Stimulated activated CD4-positive, alpha-beta T cell treated with anti-CD3 and anti-CD28 coated beads, TNF-alpha, amount 100 ng/mL, for 1 hour (primary cell): ENCODE data around the gene BAHD1.
"Not testable (repeated sequence)": the region's sequence is repeated elsewhere in the genome, so short reads cannot be mapped to it uniquely, and the experiment has no call there.

Experiments used
- DNase-seq, 3 donors: peaks; one replicate each; pipeline ENCODE4 v3.0.0-alpha.2; 2020; ENCODE audit warnings: low read depth in 3 of 3, low spot score in 1 of 3

Gene BAHD1

GRCh38 chr15:40443255-40443654 is 2.5 kb downstream of the BAHD1 start:
- DNase-seq = no peak

GRCh38 chr15:40443846-40444245 is 3.1 kb downstream of the BAHD1 start:
- DNase-seq = no peak

GRCh38 chr15:40444736-40445135 is 4.0 kb downstream of the BAHD1 start:
- no peak for DNase-seq

GRCh38 chr15:40445421-40445922 is 4.7 kb downstream of the BAHD1 start:
- no peak for DNase-seq

- no peak for DNase-seq
Observed at GRCh38 chr15:40446144-40446543, 5.4 kb downstream of the BAHD1 start.

GRCh38 chr15:40448354-40448753 is 7.6 kb downstream of the BAHD1 start:
- DNase-seq = no peak

- no peak for DNase-seq
Observed at GRCh38 chr15:40449275-40449674, 8.5 kb downstream of the BAHD1 start.

- no peak for DNase-seq
Observed at GRCh38 chr15:40450047-40450446, 9.3 kb downstream of the BAHD1 start.

- no peak for DNase-seq
Observed at GRCh38 chr15:40451527-40452158, 10.9 kb downstream of the BAHD1 start.

- no peak for DNase-seq
Observed at GRCh38 chr15:40452296-40453090, 11.7 kb downstream of the BAHD1 start.

GRCh38 chr15:40453941-40454340 is 13.2 kb downstream of the BAHD1 start:
- not testable (repeated sequence) for DNase-seq

GRCh38 chr15:40454904-40455391 is 14.2 kb downstream of the BAHD1 start:
- DNase-seq = no peak

- no peak for DNase-seq
Observed at GRCh38 chr15:40456299-40456712, 15.6 kb downstream of the BAHD1 start.

- no peak for DNase-seq
Observed at GRCh38 chr15:40456738-40457137, 16.0 kb downstream of the BAHD1 start.

- no peak for DNase-seq
Observed at GRCh38 chr15:40458495-40459371, 18.0 kb downstream of the BAHD1 start.

- DNase-seq = no peak
Observed at GRCh38 chr15:40459391-40460015, 18.8 kb downstream of the BAHD1 start.

- no peak for DNase-seq
Observed at GRCh38 chr15:40460404-40460803, 19.7 kb downstream of the BAHD1 start.

GRCh38 chr15:40461958-40462357 is 21.2 kb downstream of the BAHD1 start:
- DNase-seq = no peak

- DNase-seq = no peak
Observed at GRCh38 chr15:40463279-40463678, 22.5 kb downstream of the BAHD1 start.

- no peak for DNase-seq
Observed at GRCh38 chr15:40463886-40464545, 23.3 kb downstream of the BAHD1 start.
